DMS 273 (cell line): Measurements from ENCODE around the gene ITGB3.
A peak's percentile ranks its signal among the peaks of the same experiment; 100 is the strongest.
"Not testable (repeated sequence)": the region's sequence is repeated elsewhere in the genome, so short reads cannot be mapped to it uniquely, and the experiment has no call there.

Source experiments
- DNase-seq: peaks from one replicate; lab custom pipeline; 2025; ENCODE audit not compliant: unreplicated experiment; lab: John Stamatoyannopoulos, UW

ITGB3 gene

DNA sequence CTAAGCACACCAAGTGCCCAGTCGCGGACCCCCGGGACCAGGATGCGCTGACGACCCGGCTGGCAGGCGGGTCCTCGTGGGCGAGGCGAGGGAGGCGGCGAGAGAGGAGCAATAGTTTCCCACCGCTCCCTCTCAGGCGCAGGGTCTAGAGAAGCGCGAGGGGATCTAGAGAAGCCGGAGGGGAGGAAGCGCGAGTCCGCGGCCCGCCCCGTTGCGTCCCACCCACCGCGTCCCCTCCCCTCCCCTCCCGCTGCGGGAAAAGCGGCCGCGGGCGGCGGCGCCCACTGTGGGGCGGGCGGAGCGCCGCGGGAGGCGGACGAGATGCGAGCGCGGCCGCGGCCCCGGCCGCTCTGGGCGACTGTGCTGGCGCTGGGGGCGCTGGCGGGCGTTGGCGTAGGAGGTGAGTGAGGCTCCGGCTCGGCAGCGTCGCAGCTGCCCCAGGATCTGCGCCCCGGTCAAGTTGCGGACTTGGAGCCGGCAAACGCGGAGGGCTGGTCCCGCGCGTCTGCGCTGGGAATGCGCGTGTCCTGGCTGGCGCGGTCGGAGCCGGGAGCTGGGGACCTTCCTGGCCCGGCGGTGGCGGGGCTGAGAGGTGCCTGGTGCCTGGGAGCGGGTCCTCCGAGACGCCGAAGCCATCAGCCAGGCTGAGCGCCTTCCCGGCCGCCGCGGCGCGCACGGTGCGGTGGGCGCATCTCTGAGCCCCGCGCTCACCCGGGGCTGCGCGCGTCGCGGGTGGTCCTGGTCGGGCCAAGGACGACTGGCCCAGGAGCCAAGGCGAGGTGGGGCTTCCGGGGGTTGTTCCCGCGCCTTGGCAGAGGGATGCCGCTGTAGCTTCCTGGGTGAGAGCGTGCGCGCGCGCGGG, at the start of gene ITGB3:
ITGB3 (plus strand) TSS at position 287 of the 862 bp plus-strand sequence; CDS start at position 322, 35 bp downstream.
- DNase-seq = peak; percentile 90

DNA sequence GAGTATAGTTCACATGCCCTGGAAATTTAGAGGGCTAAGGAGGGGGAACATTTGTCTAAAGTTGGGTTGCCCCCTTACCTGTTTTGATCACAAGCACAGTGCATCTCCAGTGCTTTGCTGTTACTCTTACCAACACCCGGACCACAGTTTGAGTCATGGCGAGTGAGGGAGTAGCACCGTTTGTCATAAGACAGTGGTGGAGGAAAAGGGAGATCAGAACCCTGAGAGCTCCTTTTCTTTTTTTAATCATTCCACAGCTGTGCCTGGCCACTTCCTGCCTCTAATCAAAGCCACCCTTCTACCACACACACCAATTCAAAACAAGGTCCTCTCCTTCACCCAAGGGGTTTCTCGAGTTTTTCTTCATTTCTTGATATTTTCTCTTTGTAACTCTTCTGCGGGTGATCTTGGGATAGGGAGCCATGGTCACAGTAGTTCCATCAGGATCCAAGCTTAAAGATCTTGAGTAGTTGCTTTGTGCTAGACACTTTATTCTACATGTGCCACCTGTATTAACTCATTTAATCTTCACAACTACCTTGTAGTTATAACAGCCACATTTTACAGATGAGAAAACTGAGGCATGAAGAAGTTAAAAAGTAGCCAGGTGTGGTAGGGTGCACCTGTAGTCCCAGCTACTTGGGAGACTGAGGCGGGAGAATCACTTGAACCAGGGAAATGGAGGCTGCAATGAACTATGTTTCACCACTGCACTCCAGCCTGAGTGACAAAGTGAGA, 49.5 kb upstream of the ITGB3 start:
- no peak for DNase-seq

DNA sequence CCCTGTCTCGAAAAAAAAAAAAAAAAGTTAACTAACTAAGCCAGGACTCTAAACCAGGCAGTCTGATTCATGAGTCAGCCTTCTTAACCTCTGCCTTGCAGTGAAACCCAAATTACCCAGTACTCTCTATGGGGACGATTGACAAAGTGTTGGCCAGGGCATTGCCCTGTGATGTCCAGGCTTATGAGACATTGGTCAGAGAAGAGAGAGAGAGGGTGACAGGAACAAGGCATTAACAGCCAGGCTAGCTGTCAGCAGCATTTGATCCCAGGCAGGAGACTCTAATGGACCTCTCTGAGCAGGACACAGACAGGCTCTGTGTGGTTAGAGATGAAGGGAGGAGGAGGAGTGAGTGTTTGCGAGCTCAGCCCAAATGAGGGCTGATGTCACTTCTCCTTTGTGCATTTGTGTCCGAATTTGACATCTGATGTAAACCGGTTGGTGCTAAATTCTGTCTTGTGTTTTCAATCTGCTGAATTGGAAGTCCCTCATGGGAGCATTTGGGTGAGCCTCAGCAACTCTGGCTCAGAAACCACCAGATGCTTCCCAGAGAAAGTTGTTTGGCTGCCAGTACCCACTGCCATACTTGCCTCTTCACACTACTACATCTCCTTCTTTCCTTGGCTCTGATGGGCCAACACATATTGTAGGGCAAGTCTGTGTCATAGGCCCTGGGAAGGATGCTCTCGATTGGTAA, 48.8 kb upstream of the ITGB3 start:
- peak; percentile 63 for DNase-seq

DNA sequence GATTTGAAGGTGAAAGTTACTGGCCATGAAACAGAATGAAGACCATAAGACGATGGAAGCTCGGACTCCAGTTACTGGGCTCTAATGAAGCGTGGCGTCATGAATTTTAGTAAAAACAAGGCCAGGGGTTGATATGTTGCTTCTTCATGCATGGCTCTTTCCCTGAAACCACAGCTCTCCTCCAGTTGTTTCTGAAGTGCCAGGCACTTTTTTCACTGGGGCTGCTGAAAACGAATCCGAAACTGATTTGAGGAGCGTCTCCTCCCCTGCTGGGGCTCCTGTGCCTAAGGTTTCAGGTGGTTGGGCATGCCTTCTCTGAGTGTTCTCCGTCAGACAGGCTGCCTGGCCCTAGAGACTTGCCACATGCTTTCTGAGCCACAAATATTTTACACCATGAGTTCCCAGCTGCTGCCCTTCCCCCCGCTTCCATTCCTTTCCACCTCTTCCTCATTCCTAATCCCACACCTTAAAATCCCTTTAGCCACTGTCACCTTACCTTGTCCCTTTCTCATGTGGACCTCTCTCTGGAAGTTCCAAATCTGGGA, 48.1 kb upstream of the ITGB3 start:
- peak; percentile 46 for DNase-seq

DNA sequence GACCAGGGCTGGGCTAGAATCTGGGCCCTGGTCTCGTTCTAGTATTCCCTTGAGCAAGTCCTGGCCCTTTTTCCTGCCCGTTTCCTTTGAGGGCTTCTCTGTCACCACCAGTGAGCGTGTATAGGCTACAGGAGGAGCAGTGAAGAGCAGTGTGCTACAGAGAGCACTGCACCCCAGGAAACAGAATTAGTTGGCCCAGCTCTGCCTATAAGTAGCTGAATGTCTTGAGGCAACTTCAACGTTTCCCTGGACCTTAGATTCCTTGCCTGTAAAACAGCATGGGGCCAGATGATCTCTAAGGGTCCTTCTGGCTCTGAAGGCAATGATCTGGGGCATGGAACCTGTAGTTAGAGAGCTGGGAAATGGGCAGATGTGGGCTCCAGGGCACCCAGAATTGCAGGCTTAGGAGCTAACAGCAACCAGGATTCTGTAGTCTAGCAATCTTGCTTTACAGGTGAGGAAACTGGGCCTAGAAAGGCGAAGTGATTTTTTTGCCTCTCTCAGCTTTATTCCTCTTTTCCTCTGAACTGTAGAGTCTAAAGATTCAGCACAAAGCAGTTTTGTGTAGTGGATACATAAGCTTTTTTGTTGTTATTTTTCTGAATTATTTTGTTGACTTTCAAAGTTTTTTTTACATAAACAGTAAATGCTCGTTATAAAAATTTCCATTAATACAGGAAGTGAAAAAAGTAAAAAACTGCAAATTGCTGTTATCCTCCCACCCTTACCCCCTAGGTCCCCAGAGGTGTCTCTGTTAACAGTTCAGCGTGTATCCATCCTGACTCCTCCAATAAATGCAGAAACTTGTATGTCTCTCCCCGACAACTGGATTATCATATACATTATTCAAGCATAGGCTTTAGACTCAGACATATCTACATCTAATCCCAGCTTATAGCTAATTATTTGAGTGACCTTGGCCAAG, 46.2 kb upstream of the ITGB3 start:
- DNase-seq = no peak

DNA sequence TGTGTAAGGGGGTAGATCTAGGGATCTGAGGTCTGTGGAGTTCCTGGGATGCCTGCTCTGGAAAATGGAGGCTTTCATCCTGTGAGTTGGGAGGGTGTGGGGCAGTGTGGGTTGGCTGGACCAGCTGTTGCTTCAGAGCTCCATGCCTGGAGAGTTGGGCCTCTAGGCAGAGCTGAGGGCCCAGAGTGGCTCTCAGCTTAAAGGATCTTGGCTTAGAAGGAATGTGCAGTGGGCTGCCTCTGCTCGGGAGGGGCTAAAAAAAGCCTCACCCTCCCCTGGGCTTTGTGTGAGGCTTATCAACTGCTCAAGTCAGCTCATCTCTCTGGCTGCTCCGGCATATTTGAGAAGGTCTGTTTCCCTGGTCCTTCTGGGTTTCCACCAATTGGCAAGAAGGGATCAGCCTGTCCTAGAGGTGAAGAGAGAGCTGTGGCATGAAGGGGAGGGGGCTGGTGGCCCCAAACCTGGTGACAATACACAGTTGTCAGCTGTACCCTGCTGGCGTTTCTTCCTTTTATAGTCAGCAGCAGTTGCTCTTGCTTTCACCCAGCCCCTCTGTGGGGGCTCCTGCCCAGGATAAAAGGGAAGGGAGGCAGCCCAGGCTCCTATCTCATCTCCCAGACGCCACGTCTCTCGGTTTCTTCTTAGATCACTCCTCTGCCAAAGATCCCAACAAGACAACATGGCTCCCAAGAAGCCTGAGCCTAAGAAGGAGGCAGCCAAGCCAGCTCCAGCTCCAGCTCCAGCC, 44.7 kb upstream of the ITGB3 start, which contains the start of gene MYL4:
MYL4 (plus strand) TSS at position 605 of the 745 bp plus-strand sequence; CDS start at position 680, 75 bp downstream.
- peak; percentile 42 for DNase-seq

DNA sequence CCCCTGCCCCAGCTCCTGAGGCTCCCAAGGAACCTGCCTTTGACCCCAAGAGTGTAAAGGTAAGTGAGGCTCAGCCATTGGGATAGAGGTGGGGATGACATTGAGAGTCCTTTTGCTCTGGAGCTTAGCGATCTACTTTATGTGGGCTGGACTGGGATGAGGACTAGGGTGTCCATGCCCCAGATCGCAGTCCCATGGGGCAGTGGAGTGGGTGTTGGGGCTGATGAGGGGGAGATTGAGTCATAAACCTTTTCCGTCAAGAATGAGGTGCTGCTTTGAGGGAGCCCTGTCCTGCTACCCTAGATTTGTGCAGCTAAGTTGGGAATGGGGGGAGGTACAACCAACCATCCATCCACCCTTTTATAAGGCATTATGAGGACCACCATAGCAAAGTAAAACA, 44.1 kb upstream of the ITGB3 start:
- no peak for DNase-seq

DNA sequence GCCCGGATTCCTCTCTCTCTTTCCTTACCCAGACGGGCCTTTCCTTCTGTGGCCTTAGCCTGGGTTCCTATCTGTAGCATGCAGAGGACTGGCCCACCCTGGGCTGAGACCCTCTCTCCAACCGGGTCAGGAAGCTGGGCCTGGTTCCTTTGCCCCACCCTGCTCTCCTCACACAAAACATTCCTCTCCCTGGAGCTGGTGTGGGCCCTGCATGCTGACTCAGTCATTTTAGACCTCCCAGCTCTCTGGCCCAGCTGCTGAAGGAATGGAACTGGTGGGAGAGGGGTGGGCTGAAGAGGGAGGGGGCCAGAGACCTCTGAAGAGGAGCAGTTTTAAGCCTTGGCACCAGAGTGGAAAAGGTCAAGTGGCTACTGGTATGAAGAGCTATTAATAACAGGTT, 43.5 kb upstream of the ITGB3 start:
- DNase-seq = no peak

DNA sequence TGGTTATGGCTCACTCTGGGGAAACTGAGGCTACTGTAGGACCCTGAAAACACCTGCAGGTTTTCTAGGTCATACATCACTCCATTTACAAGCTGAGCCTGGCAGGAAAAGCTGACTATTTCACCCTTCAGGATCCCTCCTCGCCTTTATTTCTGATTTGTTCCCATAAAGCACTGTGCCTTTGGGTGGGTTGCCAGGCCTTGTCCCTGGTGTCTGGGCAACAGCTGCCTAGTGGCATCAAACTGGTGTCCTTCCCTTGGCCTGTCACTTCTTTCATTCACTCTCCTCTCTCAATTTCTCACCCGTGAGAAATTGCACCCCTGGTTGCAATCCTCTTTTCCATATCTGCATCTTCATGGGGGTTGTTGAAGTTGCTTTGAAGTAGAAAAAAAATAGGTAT, 42.8 kb upstream of the ITGB3 start:
- no peak for DNase-seq

DNA sequence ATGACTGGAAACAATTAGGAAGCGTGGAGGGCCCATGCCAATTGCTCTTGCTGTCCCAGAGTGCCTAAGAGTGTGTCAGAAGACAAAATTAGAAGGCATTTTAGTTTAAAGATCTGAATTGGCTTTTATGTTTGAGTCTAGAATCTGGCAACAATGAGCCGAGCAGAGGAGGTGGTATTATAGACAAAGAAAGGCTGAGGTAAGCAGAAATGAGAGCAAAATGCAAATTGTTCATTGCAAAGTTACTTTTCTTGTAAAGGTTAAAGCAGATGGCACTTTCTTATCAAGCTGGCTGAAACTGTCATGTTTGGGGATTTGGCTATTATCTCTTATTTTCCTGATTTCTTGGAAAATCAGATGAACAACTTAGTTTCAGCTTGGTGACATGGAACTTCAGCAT, 41.2 kb upstream of the ITGB3 start:
- DNase-seq = no peak

DNA sequence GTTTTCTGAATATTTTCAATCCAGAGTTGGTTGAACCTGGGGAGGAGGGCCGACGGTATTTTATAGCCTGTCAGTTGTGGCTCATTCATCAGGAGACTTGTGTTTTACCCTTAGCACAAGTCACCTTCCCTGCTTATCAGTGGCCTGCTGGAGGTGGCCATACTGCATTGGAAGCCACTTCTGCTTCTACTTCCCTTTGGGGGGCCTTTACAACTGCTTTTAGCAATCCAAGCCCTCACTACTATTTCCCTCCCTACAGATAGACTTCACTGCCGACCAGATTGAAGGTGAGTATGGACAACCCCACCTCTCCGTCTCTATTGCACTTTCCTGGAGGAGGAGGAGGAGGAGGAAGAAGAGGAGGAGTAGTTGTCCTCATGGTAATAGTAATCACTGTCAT, 40.1 kb upstream of the ITGB3 start:
- no peak for DNase-seq

DNA sequence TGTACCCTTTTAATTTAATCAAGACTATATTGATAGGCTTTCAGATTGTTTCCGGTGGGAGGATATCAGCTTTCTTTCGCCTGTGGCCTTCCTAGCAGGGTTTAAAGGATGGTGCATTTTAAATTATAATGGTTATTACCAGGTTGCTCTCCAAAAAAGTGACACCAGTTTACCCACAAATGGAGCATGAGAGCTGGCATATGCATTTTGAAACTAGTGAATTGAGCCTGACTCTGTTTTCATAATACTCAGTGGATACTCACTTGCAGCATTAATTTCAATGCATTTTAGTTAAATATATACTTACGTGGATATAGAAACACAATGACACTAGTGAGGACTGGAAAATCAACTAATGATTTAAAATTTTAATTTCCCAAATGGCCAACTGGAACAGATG, 38.7 kb upstream of the ITGB3 start:
- DNase-seq = no peak

DNA sequence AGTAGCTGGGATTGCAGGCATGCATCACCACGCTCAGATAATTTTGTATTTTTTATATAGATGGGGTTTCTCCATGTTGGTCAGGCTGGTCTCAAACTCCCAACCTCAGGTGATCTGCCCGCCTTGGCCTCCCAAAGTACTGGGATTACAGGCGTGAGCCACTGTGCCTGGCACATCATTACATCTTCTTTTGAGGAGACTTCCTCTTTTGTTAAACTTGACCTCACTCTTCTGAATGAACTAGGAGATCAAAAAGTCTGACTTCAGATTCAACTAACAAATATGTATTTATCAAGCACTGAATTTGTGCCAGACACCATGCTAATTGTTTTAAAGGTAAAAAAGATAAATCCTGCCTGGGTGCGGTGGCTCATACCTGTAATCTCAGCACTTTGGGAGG, 36.8 kb upstream of the ITGB3 start:
- not testable (repeated sequence) for DNase-seq

DNA sequence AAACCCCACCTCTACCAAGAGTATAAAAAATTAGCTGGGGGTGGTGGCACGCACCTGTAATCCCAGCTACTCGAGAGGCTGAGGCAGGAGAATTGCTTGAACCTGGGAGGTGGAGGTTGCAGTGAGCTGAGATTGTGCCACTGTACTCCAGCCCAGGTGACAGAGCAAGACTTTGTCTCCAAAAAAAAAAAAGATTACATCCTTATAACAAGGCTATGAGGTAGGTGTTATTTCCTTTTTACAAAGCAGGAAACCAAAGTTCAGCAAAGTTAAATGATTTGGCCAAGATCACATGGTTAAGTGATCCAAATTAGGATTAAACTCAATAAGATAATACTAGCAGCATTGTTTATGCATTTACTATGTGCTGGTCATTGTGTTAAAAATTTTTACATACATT, 36.3 kb upstream of the ITGB3 start:
- DNase-seq = not testable (repeated sequence)

DNA sequence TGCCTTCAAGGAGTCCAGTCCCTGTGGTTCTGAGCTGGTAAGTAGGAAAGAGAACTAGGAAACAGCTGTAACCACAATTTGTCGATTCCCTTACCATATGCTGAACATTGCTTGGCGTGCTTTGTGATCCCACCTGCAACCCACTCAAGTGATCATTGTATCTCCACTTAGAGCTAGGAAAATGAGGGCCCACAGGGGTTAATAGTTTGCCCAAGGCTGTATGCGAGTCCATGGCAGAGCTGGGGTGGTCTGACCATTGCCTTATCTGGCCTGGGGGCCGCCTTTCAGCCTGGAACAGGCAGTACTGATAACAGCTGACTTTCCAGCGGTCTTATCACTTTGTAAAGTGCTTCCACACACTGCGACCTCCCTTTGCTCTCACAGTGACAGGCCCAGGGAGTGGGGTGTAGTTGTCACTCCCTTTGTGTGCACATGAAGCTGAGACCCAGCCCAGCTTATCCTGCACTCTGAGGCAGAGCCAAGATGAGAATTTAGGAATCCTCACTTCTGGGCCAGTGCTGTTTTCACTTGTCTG, 34.7 kb upstream of the ITGB3 start:
- DNase-seq = no peak

DNA sequence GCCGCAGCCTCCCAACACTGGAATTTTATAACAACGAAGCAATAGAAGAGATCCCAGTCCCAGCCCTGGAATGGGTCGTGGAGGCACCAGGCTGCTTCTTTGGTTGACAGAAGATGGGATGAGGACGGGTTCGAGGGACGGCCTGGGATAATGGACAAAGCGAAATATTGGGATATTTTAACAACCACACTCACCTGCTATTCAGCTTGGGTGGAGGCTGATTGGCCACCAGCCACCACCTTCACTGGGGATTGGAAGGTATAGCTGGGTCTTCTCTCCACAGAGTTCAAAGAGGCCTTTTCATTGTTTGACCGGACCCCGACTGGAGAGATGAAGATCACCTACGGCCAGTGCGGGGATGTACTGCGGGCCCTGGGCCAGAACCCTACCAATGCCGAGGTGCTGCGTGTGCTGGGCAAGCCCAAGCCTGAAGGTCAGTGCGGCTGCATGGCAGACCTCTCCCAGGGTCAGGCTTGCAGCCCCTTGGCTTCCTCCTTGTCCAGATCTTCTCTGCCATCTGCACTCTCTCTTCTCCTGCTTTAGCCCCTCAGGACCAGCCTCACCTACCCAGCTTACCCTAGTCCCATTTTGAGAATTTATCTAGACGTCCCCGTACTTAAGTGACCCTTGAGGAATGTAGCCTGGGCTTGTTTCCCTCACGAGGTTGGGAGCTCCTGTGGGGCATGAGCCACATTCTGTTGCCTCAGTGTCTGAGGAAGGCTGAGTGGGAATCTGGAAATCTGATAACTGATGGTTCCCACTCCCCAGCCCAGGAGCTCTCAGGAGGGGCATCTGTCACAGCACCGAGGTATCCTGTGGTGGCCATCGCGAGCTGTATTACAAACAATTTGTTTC, 33.8 kb upstream of the ITGB3 start:
- DNase-seq = no peak

DNA sequence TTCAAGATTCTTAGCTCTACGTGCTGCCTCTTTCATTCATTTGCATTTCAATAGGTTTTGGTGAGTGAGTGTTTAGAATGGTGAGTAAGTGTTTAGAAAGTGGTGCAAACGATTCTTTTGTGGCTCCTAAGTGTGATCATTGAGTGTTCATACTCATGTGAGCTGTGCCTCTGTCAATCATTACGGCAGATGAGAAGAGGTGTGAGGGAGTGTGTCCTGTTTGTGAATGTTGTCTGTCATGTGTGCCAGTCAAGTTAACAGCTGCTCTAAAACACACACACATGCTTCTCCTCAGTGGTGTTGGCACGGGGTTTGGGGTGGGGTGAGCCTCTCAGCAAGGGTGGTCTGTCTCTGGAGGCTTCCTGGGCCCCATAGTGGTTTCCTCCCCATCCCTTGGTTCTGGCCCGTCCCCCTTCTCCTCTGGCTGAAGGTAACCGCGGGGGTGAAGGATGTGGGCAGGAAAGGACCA, 33.1 kb upstream of the ITGB3 start:
- no peak for DNase-seq

DNA sequence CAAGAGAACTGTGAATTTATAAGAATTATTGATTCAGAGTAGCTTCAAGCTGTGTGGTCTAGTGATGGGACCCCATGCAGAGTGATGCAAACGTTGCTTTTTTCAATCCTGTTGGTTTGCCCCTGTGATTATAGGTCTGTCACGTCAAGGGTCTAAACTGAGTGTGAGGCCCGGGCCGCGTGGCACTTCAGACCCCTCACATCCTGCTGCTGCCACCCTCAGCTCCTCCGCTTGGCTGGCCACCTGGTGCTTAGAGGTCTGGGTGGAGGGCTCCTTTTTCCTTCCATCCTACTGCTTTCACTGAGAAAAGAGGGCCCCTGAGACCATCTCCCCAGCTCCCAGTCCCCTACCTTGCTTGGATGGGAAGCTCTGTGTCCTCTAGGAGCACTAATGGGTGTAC, 32.5 kb upstream of the ITGB3 start:
- no peak for DNase-seq
